ENCODE measurements around the gene GPRASP2. TPM values are rescaled to one million over a fixed set of nuclear protein-coding genes. Genes with fewer than 3 reads are reported as not detected.

The GPRASP2 gene
- 42.7 and 53.1 TPM in 2 replicates for polyA plus RNA-seq

GRCh38 chrX:102712216-102712966 lies at the start of gene GPRASP2:
GPRASP2 (plus strand) TSS chrX:102712448; CDS start chrX:102714870, 2,422 bp downstream.

DNA sequence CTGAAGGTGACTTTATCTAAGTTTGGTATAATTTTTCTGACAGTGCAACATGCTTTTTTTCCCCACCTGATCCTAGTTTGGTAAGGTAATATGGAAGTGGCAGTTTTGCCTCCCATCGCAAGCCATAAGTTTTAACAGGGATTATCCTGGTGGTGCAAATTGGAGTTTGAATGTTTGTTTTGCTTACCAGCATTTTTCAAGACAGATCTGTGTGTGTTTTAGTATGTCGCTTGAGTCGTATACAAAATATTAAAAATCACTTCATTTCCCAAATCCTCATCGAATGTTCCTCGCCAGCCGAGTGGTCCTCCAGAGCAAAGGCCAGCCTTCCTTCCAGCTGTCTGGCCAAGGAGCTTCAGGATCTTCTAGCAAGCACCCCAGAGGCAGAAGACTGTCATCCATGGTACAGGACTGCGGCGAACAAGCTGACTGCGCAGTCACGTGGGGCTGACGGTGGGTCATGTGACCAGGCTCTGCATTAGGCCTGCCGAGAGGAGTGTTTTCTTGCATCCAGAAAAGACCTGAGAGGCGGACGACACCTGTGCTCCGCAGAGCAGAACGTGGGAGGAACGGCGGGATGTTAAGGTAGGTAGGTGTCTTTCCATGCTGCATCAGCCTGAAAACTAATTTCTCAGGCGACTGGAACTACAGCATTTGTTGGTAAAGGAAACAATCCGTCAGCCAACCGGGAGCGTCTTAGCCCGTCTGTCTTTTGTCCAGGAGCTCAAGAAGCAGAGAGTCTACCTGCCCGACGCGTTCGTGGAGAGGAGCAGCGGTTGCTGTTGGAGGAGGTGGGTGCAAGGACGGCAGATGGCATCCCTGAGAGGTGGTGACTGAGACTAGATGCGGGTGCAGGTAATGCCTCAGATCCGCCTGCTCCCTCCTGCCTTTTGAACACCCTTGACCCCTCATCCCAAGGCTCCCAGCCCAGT lies 8.3 kb downstream of the GPRASP2 start, which contains the start of gene GPRASP3:
TSS of gene GPRASP3 (plus strand) at position 507 of the 932 bp plus-strand sequence. CDS start 28,253 bp downstream, outside the sequence.

Other genes with a start within 250 kb of the GPRASP2 start
- gene TCP11X2, start 240.6 kb upstream of the GPRASP2 start, polyA plus RNA-seq: not detected in 2 replicates
- 3.1 TPM in 1 of 2 replicates, not detected in the other for gene TMSB15A, start 195.7 kb upstream of the GPRASP2 start, polyA plus RNA-seq
- 3.9 and 13.0 TPM in 2 replicates for gene ARMCX5, start 112.9 kb upstream of the GPRASP2 start, polyA plus RNA-seq
- gene GPRASP1, start 61.0 kb upstream of the GPRASP2 start, polyA plus RNA-seq: 45.9 and 46.5 TPM in 2 replicates
- gene GPRASP3, start 8.3 kb downstream of the GPRASP2 start, polyA plus RNA-seq: 15.6 and 17.8 TPM in 2 replicates
- not detected in 2 replicates for gene RAB40AL, start 224.8 kb downstream of the GPRASP2 start, polyA plus RNA-seq

Measured in Purkinje cell (primary cell).